ENCODE data around the gene MTHFD2L. TPM values are rescaled to one million over a fixed set of nuclear protein-coding genes. Genes with fewer than 3 reads are reported as not detected.

The MTHFD2L gene
- polyA plus RNA-seq, 5 donors, result 14.0 to 25.4 (median 18.3) TPM

DNA sequence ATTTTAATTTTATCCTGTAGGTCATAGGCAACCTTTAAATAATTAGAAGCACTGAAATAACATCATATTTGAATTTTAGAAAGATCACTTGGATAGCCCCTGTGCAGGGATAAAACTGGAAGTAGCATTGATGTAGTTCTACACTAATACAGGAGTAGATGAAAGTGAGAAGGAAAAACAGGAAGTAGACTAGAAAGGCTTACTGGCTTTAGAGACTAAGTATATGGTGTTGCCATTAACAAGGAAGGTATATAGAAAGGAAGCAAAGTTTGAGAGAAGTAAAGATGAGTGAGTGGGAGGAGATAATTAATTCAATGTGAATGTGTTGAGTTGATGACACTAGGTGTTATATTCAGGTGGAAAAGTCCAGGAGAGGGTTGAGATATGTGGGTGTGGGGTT, 77.2 kb downstream of the MTHFD2L start:
- DNase-seq, result no peak

DNA sequence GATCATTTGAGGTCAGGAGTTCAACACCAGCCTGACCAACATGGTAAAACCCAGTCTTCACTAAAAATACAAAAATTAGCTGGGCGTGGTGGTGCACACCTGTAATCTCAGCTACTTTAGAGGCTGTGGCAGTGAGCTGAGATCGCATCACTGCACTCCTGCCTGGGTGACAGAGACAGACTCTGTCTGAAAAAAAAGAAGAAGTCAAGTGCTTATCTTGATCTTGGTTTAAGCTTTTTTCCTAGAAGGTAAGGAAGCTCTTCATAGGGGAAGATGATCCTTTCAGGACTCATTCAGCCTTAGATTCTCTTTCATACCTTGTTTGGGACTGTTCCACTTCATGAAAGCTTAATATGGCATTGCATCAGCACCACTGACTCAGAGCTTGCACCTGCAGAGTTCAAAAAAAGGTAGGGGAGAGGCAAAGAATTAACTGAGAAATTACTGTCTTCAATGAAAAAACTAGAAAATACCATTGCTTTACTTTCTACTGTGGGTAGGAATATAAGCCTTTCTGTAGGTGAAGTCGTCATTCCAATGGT, 79.6 kb downstream of the MTHFD2L start:
- DNase-seq, result no peak

DNA sequence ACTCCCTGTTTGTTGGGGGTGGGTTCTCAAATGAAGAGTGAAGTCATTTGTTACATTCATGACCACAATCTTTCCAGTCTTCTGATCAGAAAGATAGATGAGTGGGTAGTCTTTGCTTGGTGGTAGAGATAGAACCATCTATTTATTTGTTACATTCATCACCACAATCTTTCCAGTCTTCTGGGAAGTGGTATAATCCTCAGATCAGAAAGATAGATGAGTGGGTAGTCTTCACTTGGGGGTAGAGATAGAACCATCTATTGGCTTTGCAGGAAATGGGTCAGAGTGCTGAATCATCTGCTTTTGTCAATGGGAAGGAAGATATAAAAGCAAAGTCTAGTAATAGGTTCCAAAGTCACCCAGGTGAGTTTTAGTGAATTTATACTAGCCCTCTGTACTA, 86.1 kb downstream of the MTHFD2L start:
- no peak for DNase-seq

DNA sequence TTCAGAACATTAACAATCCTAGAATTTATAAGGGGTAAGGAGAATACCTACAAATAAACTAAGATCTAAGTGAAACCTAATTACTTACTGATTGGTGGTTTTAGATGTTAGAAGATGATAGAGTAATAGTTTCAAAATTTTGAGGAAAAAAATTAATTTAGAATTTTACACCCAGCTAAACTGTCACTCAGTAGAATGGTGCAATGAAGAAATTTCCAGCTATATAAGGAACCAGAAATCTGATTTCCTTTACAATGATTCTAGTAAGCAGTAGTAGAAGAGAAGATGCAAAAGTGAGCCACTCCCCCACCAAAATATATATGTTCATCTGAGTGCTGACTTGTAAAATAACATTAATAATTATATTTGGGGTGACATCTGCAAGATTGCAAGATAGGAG, 95.0 kb downstream of the MTHFD2L start:
- DNase-seq, result no peak

DNA sequence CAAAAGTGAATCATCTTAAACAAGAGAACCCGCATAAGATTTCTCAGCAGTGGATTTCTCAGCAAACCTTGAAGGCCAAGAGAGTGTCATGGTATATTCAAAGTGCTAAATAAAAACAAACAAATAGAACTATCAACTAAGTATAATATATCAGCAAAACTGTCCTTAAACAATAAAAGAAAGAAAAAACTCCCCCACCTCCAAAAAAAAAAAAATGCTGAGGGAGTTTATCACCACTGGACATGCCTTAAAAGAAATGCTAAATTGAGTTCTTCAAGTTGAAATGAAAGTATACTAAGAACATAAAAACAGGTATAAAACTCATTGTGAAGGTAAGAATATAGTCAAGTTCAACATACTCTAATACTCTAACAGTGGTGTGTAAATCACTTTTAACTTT, 96.5 kb downstream of the MTHFD2L start:
- no peak for DNase-seq

GRCh38 chr4:74255096-74255495, 97.2 kb downstream of the MTHFD2L start:
- DNase-seq, result no peak

DNA sequence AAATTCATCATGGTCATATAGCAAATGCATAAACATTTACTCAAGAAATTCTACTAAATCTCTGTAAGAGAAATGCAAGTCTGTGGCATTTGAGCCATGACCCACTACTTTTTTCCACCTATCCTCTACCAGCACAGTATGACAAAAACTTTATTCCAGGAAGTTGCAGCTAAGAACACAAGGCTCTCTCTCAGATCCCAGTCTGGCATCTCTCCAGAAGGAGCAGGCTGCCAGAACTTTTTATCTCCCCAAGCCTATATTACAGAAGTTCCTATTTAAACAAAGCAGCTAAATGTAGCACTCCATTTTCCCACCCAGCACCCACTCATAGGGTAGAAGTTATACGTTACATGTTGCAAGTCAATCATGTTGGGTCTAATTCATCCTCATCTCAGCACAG, 101.0 kb downstream of the MTHFD2L start:
- DNase-seq, result peak; percentile 42 to 52

DNA sequence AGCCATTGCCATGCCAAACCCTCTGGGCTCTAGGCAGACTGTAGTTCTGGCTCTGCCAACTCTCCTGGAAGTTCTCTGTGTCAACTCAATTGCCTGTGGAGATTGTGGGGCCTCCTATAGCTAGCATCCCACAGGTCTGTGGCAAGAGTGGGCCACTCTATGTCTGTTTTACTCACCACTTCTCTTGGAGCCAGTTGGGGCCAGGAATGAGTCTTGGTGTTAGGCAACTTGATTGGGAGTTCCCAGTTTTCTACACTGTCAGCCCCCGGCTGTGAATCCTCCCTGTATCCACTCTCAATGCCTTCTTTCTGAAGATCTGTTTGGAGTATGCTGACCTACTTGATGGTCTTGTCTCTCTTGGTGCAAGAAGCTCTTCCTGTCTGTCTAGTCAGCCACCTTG, 102.1 kb downstream of the MTHFD2L start:
- no peak for DNase-seq

GRCh38 chr4:74262522-74262921, 104.6 kb downstream of the MTHFD2L start:
- DNase-seq, result no peak

DNA sequence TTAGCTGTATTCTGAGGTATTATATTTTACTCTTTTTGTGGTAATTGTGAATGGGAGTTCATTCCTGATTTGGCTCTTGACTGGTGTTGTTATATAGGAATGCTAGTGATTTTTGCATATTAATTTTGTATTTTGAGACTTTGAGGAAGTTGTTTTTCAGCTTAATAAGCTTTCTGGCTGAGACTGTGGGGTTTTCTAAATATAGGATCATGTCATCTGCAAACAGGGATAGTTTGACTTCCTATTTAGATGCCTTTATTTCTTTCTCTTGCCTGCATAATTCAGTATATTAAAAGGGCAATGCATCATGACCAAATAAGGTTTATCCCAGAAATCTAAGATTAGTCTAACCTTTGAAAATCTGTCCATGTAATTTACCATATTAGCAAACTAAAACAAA, 105.6 kb downstream of the MTHFD2L start:
- no peak for DNase-seq

DNA sequence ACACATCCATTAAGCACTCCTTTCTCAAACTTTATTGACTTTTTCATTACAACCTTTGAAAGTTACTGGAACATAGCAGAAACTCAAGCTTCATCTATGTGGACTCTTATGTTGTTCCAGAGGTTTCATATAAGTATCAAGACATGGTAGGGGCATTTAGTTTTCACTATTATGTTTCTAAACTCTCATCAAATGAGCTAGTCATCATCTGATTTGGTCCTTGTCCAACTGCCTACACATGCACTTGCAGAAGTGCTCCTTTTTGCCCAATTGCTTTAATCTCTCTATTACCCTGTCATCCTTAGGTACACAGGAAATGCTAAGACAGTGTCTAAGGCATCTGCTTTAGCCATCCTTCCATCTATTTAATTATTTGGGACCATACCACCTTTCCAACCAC, 108.2 kb downstream of the MTHFD2L start:
- no peak for DNase-seq

- DNase-seq, result no peak
Measured at GRCh38 chr4:74267998-74268606, 110.2 kb downstream of the MTHFD2L start.

- DNase-seq, result no peak
Measured at GRCh38 chr4:74268643-74269042, 110.7 kb downstream of the MTHFD2L start.

DNA sequence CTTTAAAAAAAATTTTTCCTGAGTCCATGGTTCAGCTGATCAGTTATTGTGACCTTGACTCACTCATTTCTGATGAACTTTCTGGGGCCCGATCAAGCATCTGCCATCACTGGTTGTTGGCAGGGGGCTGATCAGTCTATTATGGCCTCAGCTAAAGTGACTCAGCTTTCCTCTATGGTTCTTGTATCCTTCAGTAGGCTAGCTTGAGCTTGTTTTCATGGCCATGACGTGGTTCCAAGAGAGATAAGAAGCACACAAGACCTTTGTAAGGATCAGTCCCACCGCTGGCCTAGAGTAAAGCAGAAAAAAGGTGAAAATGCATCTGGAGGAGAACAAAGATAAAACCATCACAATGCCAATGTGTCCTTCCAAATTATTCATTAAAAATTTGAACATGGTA, 120.6 kb downstream of the MTHFD2L start:
- DNase-seq, result no peak

DNA sequence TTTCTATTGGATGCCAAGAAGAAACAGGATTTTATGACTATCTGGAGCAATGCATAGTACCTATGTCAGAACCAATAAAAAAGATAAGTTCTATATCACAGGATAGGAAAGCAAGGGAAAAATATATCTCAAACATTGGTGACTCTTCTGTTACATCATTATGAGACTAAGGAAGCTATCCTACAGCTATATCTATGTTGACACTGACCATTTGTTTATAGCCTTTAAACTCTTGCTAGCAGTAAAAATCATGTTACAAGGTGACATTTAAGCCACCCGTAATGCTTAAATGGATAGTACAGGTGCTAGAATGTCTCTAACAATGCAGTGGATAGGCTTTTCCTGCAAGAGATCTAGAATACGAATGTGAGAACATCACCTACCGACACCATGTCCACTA, 121.8 kb downstream of the MTHFD2L start:
- no peak for DNase-seq

DNA sequence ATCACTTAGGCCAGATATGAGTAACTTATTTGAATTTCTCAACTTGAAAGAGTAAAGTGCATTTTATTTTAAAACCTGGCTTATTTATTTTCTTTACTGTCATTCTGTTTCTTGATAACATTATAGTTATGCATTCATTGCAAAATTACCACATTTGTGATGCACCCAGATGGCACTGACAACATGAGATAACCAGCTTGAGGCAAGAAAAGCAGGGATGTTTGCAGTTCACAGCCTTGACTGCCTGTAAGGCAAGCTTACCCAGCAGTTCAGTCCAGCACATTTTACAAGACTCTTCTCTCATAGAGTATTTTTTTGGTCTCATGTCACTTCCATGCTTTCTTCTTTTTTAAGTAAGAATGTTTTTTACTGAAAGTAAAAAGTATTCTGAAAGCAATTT, 125.0 kb downstream of the MTHFD2L start:
- no peak for DNase-seq

DNA sequence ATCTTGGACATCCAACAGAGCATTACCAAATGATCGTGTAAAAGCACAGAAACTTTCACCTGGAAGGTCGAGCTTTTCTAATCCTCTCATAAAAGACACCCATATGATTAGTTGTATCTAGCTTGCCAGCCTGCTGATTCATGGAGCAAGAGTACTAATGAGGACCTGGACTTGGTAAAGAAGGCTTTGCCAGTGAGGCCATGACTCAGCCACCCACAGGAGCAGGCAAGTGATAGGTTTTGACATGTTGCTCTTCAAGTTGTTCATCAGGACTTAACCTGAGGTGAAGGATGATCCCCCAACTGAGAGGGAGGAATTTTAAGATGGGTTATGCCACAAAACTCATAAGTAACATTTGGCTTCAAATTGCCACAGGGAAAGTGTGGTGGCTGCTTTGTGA, 125.7 kb downstream of the MTHFD2L start:
- DNase-seq, result no peak

GRCh38 chr4:74284053-74284452, 126.1 kb downstream of the MTHFD2L start:
- no peak for DNase-seq

DNA sequence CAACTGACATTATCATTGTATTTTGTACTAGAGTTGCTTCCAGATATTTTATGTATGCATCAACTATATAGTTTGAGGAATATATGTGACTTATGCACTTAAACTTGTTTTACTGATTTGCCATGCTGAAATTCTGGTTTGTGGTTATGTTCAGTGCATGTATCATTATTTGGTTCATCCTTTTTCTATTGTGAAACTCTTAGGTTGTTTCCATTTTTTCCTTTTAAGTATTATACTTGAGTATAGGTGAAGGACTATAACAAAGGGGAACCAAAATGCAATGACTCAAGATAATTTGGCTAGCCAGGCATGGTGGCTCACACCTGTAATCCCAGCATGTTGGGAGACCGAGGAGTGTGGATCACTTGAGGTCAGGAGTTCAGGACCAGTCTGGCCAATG, 129.2 kb downstream of the MTHFD2L start:
- no peak for DNase-seq

DNA sequence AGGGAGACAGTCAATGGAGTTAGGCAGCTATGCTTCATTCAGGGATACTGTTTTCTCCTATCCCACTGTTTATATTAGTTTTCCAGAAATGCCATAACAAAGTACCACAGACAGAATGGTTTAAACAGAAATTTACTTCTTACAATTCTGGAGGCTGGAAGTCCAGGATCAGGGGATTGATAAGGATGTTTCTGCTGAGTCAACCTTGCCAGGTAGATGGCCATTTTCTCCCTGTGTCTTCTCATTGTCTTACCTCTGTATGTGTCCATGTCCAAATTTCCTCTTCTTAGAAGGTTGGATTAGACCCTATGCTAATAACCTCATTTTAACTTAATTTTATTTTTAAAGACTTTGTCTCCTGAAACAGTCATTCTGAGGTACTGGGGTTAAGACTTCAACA, 129.9 kb downstream of the MTHFD2L start:
- no peak for DNase-seq

DNA sequence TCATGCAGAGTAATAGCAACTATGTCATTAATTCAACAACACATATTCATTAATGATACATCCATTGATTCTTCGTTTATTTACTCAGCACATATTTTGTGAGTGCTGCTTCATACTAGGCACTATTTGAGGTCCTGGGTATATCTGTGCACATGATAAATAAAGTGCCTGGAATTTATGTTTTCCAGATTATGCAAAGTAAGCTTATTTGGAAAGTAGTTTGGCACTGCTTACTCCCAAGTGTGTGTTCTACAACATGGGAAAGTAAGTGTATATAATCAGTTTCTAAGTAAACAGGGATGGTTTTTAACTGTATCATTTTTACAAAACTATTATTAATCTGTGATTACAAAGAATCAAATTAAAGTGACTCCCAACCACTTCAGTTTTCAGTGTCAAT, 133.6 kb downstream of the MTHFD2L start:
- DNase-seq, result peak in 1 of 2 donors; percentile 2

- DNase-seq, result no peak
Measured at GRCh38 chr4:74292111-74292870, 134.4 kb downstream of the MTHFD2L start.

DNA sequence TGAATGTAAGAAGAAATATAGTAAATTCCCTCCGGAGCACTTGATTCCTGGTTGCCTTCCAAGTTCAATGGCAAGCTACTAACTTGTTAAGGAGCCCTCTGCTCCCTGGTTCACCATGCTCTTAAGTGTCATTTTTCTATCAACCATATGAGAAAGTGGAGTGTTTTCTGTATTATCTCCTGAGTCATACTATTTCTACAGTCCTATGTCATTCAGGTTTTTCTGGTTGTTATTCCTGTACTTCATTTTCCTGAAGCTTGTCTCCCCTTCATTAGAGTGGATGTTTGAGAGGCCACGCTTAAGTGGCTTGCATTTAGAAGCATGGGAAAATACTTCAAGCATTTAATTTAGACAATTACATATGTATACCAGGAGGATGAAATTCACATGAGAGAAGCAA, 135.6 kb downstream of the MTHFD2L start:
- peak in 1 of 2 donors; percentile 2 for DNase-seq

DNA sequence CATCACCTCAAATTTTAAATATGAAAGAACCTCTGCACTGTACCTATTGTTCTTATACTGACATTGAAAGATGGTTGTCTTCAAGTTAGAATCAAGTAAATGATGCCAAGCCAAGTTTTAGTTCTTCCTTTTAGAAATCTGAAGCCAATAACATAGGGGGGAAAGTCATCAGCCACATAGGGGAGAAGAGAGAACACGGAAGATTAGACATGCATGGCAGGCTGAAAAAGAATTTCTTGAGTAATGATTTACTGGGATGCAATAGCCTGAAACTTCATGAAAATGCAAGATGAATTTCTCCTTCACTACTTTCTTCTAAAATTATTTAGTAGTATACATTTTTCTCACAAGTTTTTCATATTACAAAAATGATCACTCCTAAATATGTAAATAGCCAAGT, 136.8 kb downstream of the MTHFD2L start:
- no peak for DNase-seq

Measured in right lung (tissue), 5 donors.